Measurements from ENCODE around the gene HRG. TPM values are rescaled to one million over a fixed set of nuclear protein-coding genes. Genes with fewer than 3 reads are reported as not detected.
A peak's percentile ranks its signal among the peaks of the same experiment; 100 is the strongest.

The HRG gene
- total and polyA plus RNA-seq, 2 experiments from 2014 or later = not detected

DNA sequence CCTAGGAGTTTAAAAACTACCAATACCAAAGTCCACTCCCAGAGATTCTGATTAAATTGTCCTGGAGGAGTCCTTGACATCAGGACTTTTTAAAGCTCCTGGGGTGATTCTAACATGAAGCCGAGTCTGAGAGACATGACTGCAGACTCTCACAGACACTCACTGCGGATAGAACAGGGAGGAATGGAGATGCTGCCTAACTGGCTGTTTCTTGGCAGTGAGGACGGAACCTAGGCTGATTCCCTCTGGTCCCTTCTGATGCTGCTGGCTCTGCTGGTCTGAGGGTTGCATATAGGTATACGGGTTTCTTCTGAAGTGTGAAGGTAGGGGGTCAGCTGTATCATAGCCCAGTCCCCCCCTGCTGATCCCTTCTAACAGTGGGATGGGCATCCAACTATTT, 1.3 kb upstream of the HRG start:
- Histone ChIP-seq H3K4me3 (0 out of 2 replicates have a peak overlapping the region, but pooled peaks have one; percentile 10), H3K4me2 (peak overlapping the region; percentile 35)
- TF ChIP-seq NANOG (IDR thresholded peaks at IDR 0.05; ENCODE audit: borderline replicate concordance) (no peak), POLR2AphosphoS5 (IDR thresholded peaks at IDR 0.05; ENCODE audit: low read depth) (no peak), EZH2 (IDR thresholded peaks at IDR 0.05; ENCODE audit: low read depth, unreplicated experiment) (no peak), JUNB (IDR thresholded peaks at IDR 0.05; ENCODE audit: unreplicated experiment) (no peak), ZNF114 (CRISPR knock-in tag; IDR thresholded peaks at IDR 0.05) (no peak), ZNF462 (CRISPR knock-in tag; IDR thresholded peaks at IDR 0.05) (no peak), REST (IDR thresholded peaks at IDR 0.05; ENCODE audit: unreplicated experiment) (no peak), EZH2phosphoT487 (IDR thresholded peaks at IDR 0.05; ENCODE audit: unreplicated experiment) (no peak), CREB1 (CRISPR knock-in tag; IDR thresholded peaks at IDR 0.05; ENCODE audit: low read depth) (no peak), STAT1 (IDR thresholded peaks at IDR 0.05; ENCODE audit: unreplicated experiment) (no peak), ZNF331 (CRISPR knock-in tag; IDR thresholded peaks at IDR 0.05; ENCODE audit: low read depth) (no peak)
- TF ChIP-seq, protein P1, sequence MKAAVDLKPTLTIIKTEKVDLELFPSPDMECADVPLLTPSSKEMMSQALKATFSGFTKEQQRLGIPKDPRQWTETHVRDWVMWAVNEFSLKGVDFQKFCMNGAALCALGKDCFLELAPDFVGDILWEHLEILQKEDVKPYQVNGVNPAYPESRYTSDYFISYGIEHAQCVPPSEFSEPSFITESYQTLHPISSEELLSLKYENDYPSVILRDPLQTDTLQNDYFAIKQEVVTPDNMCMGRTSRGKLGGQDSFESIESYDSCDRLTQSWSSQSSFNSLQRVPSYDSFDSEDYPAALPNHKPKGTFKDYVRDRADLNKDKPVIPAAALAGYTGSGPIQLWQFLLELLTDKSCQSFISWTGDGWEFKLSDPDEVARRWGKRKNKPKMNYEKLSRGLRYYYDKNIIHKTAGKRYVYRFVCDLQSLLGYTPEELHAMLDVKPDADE (IDR thresholded peaks at IDR 0.05) = no peak
- TF ChIP-seq, protein P2, sequence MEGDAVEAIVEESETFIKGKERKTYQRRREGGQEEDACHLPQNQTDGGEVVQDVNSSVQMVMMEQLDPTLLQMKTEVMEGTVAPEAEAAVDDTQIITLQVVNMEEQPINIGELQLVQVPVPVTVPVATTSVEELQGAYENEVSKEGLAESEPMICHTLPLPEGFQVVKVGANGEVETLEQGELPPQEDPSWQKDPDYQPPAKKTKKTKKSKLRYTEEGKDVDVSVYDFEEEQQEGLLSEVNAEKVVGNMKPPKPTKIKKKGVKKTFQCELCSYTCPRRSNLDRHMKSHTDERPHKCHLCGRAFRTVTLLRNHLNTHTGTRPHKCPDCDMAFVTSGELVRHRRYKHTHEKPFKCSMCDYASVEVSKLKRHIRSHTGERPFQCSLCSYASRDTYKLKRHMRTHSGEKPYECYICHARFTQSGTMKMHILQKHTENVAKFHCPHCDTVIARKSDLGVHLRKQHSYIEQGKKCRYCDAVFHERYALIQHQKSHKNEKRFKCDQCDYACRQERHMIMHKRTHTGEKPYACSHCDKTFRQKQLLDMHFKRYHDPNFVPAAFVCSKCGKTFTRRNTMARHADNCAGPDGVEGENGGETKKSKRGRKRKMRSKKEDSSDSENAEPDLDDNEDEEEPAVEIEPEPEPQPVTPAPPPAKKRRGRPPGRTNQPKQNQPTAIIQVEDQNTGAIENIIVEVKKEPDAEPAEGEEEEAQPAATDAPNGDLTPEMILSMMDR (conservative IDR thresholded peaks at IDR 0.05; ENCODE audit: low read depth in 2 of 2) = no peak

More for the DNA sequence above, 1.3 kb upstream of the HRG start:
- H3K4me3 Mint-ChIP-seq = no peak overlapping the region; the same call in 2 of the 3 replicates
- no peak overlapping the region for H3K27ac Mint-ChIP-seq
- no peaks in the 10 kb centered on the region for H3K27me3 ChIP-seq (ENCODE audit: insufficient read depth)
- H3K79me2 ChIP-seq (replicated peaks; ENCODE audit: insufficient read depth) = no peaks in the 10 kb centered on the region
- peaks cover 8% of the 10 kb centered on the region for H3K36me3 Mint-ChIP-seq (ENCODE audit: low read depth)
- peaks cover 42% of the 10 kb centered on the region for H3K4me1 ChIP-seq (ENCODE audit: insufficient read depth)
- peaks cover 6% of the 10 kb centered on the region for H3K9me3 Mint-ChIP-seq
- ATAC-seq (peak; percentile 81), DNase-seq (ENCODE audit: low spot score) (peak; percentile 35)
- peak overlapping the region; percentile 93 for H3K27ac ChIP-seq (ENCODE audit: low read depth)
- H3F3A ChIP-seq (replicated peaks; ENCODE audit: low read depth) = no peaks in the 10 kb centered on the region
- H3K4me1 Mint-ChIP-seq = peaks cover 46% of the 10 kb centered on the region
- no peaks in the 10 kb centered on the region for H3K36me3 ChIP-seq (ENCODE audit: insufficient read depth)
- no peak overlapping the region for H2AFZ ChIP-seq
- H3K27me3 Mint-ChIP-seq (ENCODE audit: insufficient read depth, low read depth, poor library complexity) = peaks cover 9% of the 10 kb centered on the region
- no peaks in the 10 kb centered on the region for H4K20me1 ChIP-seq (replicated peaks; ENCODE audit: insufficient read depth)
- peaks cover 13% of the 10 kb centered on the region for H3K9me2 ChIP-seq (ENCODE audit: insufficient read depth)

All from GM23338 (cell line).